ENCODE results near the gene PLEK2. TPM values are rescaled to one million over a fixed set of nuclear protein-coding genes. Genes with fewer than 3 reads are reported as not detected.

Gene PLEK2
- total RNA-seq, 4 donors from 2014 or later: 0.39 to 1.2 TPM; not detected in 2

- no peaks in the 10 kb centered on the region for H3K27me3 ChIP-seq
- no peak for DNase-seq (ENCODE audit: low spot score in 2 of 2)
- WGBS, 2 donors: 73 to 75% methylated on average over 5 to 9 of the region's 9 CpGs
- TF ChIP-seq CTCF (IDR thresholded peaks at IDR 0.05): no peak
- no peak for TF ChIP-seq POLR2A (IDR thresholded peaks at IDR 0.05)
- no peak for TF ChIP-seq EP300 (IDR thresholded peaks at IDR 0.05)
- H3K4me1 ChIP-seq: no peaks in the 10 kb centered on the region
- no peaks in the 10 kb centered on the region for H3K36me3 ChIP-seq
- H3K27ac ChIP-seq: no peak overlapping the region
- H3K4me3 ChIP-seq: no peak overlapping the region
- no peaks in the 10 kb centered on the region for H3K9me3 ChIP-seq
These were observed 19.2 kb downstream of the PLEK2 start for GRCh38 chr14:67392800-67393199.

- Histone ChIP-seq H3K27me3 (no peaks in the 10 kb centered on the region), H3K4me3 (no peak overlapping the region), H3K36me3 (peaks cover 0 to under 1% (median 0%) of the 10 kb centered on the region in 3 donors), H3K4me1 (no peaks in the 10 kb centered on the region), H3K27ac (no peak overlapping the region), H3K9me3 (no peaks in the 10 kb centered on the region)
- no peak for DNase-seq (ENCODE audit: low spot score in 2 of 2)
- 82 to 89% methylated on average over 3 of the region's 3 CpGs for WGBS, 2 donors
- TF ChIP-seq POLR2A (IDR thresholded peaks at IDR 0.05): no peak
- no peak for TF ChIP-seq CTCF (IDR thresholded peaks at IDR 0.05)
- TF ChIP-seq EP300 (IDR thresholded peaks at IDR 0.05): no peak
These were observed 19.8 kb downstream of the PLEK2 start for GRCh38 chr14:67392123-67392522.

GRCh38 chr14:67391268-67391667, 20.7 kb downstream of the PLEK2 start:
- no peaks in the 10 kb centered on the region for H3K9me3 ChIP-seq
- 68 to 75% methylated on average over 6 of the region's 6 CpGs for whole genome bisulfite sequencing, 2 donors

GRCh38 chr14:67389811-67390534, 22.0 kb downstream of the PLEK2 start:
- WGBS, 2 donors: 60 to 70% methylated on average over 1 of the region's 1 CpG
- H3K4me1 ChIP-seq: no peaks in the 10 kb centered on the region
- TF ChIP-seq POLR2A (IDR thresholded peaks at IDR 0.05) (no peak), CTCF (IDR thresholded peaks at IDR 0.05) (no peak), EP300 (IDR thresholded peaks at IDR 0.05) (no peak)

More at GRCh38 chr14:67391268-67391667, 20.7 kb downstream of the PLEK2 start:
- no peak overlapping the region for H3K4me3 ChIP-seq
- no peak overlapping the region for H3K27ac ChIP-seq
- no peaks in the 10 kb centered on the region for H3K27me3 ChIP-seq
- H3K4me1 ChIP-seq: no peaks in the 10 kb centered on the region
- TF ChIP-seq POLR2A (IDR thresholded peaks at IDR 0.05) (no peak), EP300 (IDR thresholded peaks at IDR 0.05) (no peak), CTCF (IDR thresholded peaks at IDR 0.05) (no peak)
- no peak for DNase-seq (ENCODE audit: low spot score in 2 of 2)
- H3K36me3 ChIP-seq: peaks cover 0 to 5% (median 0%) of the 10 kb centered on the region in 3 donors

GRCh38 chr14:67389275-67389674, 22.7 kb downstream of the PLEK2 start:
- Histone ChIP-seq H3K9me3 (no peaks in the 10 kb centered on the region), H3K27ac (no peak overlapping the region), H3K27me3 (no peaks in the 10 kb centered on the region), H3K36me3 (peaks cover 0 to 25% (median 0%) of the 10 kb centered on the region in 3 donors), H3K4me3 (no peak overlapping the region), H3K4me1 (no peaks in the 10 kb centered on the region)
- no peak for DNase-seq (ENCODE audit: low spot score in 2 of 2)
- no peak for TF ChIP-seq POLR2A (IDR thresholded peaks at IDR 0.05)
- no peak for TF ChIP-seq EP300 (IDR thresholded peaks at IDR 0.05)
- TF ChIP-seq CTCF (IDR thresholded peaks at IDR 0.05): no peak
- 86 to 91% methylated on average over 3 of the region's 3 CpGs for WGBS, 2 donors

More at GRCh38 chr14:67389811-67390534, 22.0 kb downstream of the PLEK2 start:
- no peak for DNase-seq (ENCODE audit: low spot score in 2 of 2)
- H3K27me3 ChIP-seq: no peaks in the 10 kb centered on the region
- no peak overlapping the region for H3K4me3 ChIP-seq
- peaks cover 0 to 18% (median 0%) of the 10 kb centered on the region in 3 donors for H3K36me3 ChIP-seq
- H3K9me3 ChIP-seq: no peaks in the 10 kb centered on the region
- H3K27ac ChIP-seq: no peak overlapping the region
